CD14-positive monocyte (primary cell): ENCODE data around the gene INSYN2B. TPM values are rescaled to one million over a fixed set of nuclear protein-coding genes. Genes with fewer than 3 reads are reported as not detected.

Source experiments
- DNase-seq, 3 donors: peaks; one replicate each; pipeline ENCODE4 v3.0.0-alpha.2; 2011 to 2022
- H2AFZ ChIP-seq: 2 replicates; pipeline ENCODE4 v1.6.0; 2012; ENCODE audit warnings: mild to moderate bottlenecking, low read depth, low read length, inconsistent platforms; ENCODE audit not compliant: insufficient read depth, poor library complexity, severe bottlenecking
- H3K27ac ChIP-seq, 2 donors: 1 replicate in 1 of 2; 2 replicates in 1 of 2; pipeline ENCODE4 v1.5.1; 2012 to 2013; ENCODE audit warnings: low read length in 2 of 2, control low read depth in 1 of 2, inconsistent platforms in 1 of 2, low read depth in 1 of 2, mild to moderate bottlenecking in 1 of 2
- H3K27me3 ChIP-seq, 2 donors: one replicate each; pipeline versions ENCODE4 v1.6.0 to v1.6.1; 2011 to 2013; ENCODE audit warnings: low read length in 2 of 2; ENCODE audit not compliant: control insufficient read depth in 2 of 2, insufficient read depth in 2 of 2
- H3K36me3 ChIP-seq, 2 donors: replicated peaks in 1 of 2; 1 replicate in 1 of 2; 2 replicates in 1 of 2; pipeline versions ENCODE4 v1.5.1 to v1.6.1; 2012 to 2013; ENCODE audit warnings: low read length in 2 of 2, control low read depth in 1 of 2, inconsistent platforms in 1 of 2, mild to moderate bottlenecking in 1 of 2; ENCODE audit not compliant: insufficient read depth in 2 of 2, control insufficient read depth in 1 of 2
- H3K4me1 ChIP-seq, 2 donors: 1 replicate in 1 of 2; 2 replicates in 1 of 2; pipeline versions ENCODE4 v1.5.1 to v1.6.1; 2012 to 2013; ENCODE audit warnings: low read length in 2 of 2, control low read depth in 1 of 2, inconsistent platforms in 1 of 2, mild to moderate bottlenecking in 1 of 2, moderate library complexity in 1 of 2; ENCODE audit not compliant: insufficient read depth in 2 of 2, control insufficient read depth in 1 of 2
- H3K4me2 ChIP-seq: replicated peaks from 2 replicates; pipeline ENCODE3; 2012; ENCODE audit warnings: low read length, moderate library complexity, mild to moderate bottlenecking; ENCODE audit not compliant: poor library complexity, severe bottlenecking; ENCODE audit errors: extremely low read depth
- H3K4me3 ChIP-seq, 3 experiments: fragments of 200-600 bp in 1 of 3; sonication (generic) in 1 of 3; replicated peaks in 1 of 3; 1 replicate in 2 of 3; 2 replicates in 1 of 3; pipeline ENCODE4 v1.5.1; 2011 to 2013; ENCODE audit warnings: low read length in 3 of 3, mild to moderate bottlenecking in 3 of 3, control low read depth in 2 of 3, low read depth in 2 of 3, inconsistent platforms in 1 of 3, moderate library complexity in 1 of 3
- H3K79me2 ChIP-seq: 2 replicates; pipeline ENCODE4 v1.6.0; 2012; ENCODE audit warnings: mild to moderate bottlenecking, control low read depth, inconsistent platforms, low read length, moderate library complexity; ENCODE audit not compliant: insufficient read depth
- H3K9ac ChIP-seq: 2 replicates; pipeline ENCODE4 v1.6.0; 2017; ENCODE audit warnings: low read length, mild to moderate bottlenecking; ENCODE audit not compliant: insufficient read depth, poor library complexity, severe bottlenecking
- H3K9me3 ChIP-seq, 2 donors: replicated peaks in 1 of 2; 1 replicate in 1 of 2; 2 replicates in 1 of 2; pipeline versions ENCODE4 v1.5.1 to v1.6.1; 2012 to 2013; ENCODE audit warnings: low read length in 2 of 2, control low read depth in 1 of 2; ENCODE audit not compliant: control insufficient read depth in 1 of 2, insufficient read depth in 1 of 2
- H4K20me1 ChIP-seq: 2 replicates; pipeline ENCODE4 v1.6.0; 2012; ENCODE audit warnings: mild to moderate bottlenecking, low read length, control low read depth, moderate library complexity; ENCODE audit not compliant: insufficient read depth
- H3K27ac Mint-ChIP-seq, 7 donors: one replicate each; pipeline ENCODE4 v1.8.0; 2020; ENCODE audit warnings: mild to moderate bottlenecking in 7 of 7, mixed read lengths in 7 of 7, moderate library complexity in 6 of 7, inconsistent platforms in 2 of 7
- H3K27me3 Mint-ChIP-seq, 3 donors: one replicate each; pipeline ENCODE4 v1.8.0; 2021 to 2022; ENCODE audit warnings: low read depth in 3 of 3, mild to moderate bottlenecking in 3 of 3, mixed read lengths in 3 of 3, moderate library complexity in 3 of 3, inconsistent platforms in 1 of 3
- H3K36me3 Mint-ChIP-seq, 2 donors: one replicate each; pipeline ENCODE4 v1.8.0; 2020; ENCODE audit warnings: mixed read lengths in 2 of 2, inconsistent platforms in 1 of 2, mild to moderate bottlenecking in 1 of 2
- H3K4me1 Mint-ChIP-seq: one replicate; pipeline ENCODE4 v1.8.0; 2020; ENCODE audit warnings: mild to moderate bottlenecking, mixed read lengths
- H3K4me3 Mint-ChIP-seq, 2 donors: one replicate each; pipeline ENCODE4 v1.8.0; 2020; ENCODE audit warnings: mild to moderate bottlenecking in 2 of 2, mixed read lengths in 2 of 2, moderate library complexity in 1 of 2
- H3K9me3 Mint-ChIP-seq, 7 donors: one replicate each; pipeline ENCODE4 v1.8.0; 2020 to 2022; ENCODE audit warnings: mixed read lengths in 7 of 7, mild to moderate bottlenecking in 6 of 7, moderate library complexity in 6 of 7, inconsistent platforms in 2 of 7
- CTCF ChIP-seq: fragments of 200-600 bp; IDR thresholded peaks from one replicate; pipeline ENCODE4 v1.8.0; 2022; ENCODE audit warnings: antibody characterized with exemption, mild to moderate bottlenecking
- WGBS: methylation state at CpG from one replicate; pipeline ENCODE4 v1.1.5; 2013; ENCODE audit warnings: missing lambda C conversion rate; ENCODE audit not compliant: insufficient coverage; 5-methylcytosine and 5-hydroxymethylcytosine counted together
- intact Hi-C, 2 donors: fragments of 100-400 bp; cut with micrococcal nuclease; formaldehyde crosslinking; loops; one replicate each; pipeline versions ENCODE4 v1.15.0 to v1.15.1; 2023
- polyA plus RNA-seq, 3 donors: library from polyadenylated mRNA; depleted of rRNA in 1 of 3; unstranded in 2 of 3; stranded (reverse) in 1 of 3; fragments of 300-500 nt in 2 of 3; fragments of >200 nt in 1 of 3; fragmentation: Illumina TruSeq in 2 of 3; gene quantifications; 1 replicate in 2 of 3; 2 replicates in 1 of 3; pipeline ENCODE4 v1.2.3, GENCODE V29; 2012 to 2021

The INSYN2B gene
- polyA plus RNA-seq, 3 donors: 0.17 TPM; not detected in 2

DNA sequence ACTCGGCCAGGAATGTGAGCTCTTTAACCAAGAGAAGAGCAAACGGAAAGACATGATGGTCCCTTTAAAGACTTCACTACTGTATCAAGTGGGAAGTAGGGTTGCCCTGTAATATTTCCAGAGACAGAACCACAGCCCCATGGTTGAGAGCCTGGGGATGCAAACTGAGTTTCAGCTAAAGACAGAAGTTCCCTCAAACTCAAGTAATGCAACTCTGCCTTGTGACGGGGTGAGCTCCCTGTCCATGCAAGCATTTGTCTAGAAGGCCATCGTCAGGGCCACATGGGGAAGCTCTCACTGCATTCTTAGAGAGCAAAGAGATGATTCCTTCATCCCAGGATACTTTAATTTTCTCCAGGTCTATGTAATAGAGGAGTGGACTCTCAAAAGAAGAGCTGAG is 82.8 kb downstream of the INSYN2B start:
- H2AFZ ChIP-seq: no peak overlapping the region
- H3K9me3 ChIP-seq: no peaks in the 10 kb centered on the region
- Mint-ChIP-seq H3K27ac (peak overlapping the region in 3 of 7 donors; percentile 11 to 82 (median 70)), H3K9me3 (no peaks in the 10 kb centered on the region), H3K4me1 (peaks cover 34% of the 10 kb centered on the region), H3K27me3 (no peaks in the 10 kb centered on the region), H3K36me3 (peaks cover 60 to 77% of the 10 kb centered on the region in 2 donors), H3K4me3 (no peak overlapping the region)
- intact Hi-C loops: no loop called here
- peaks cover 29 to 83% of the 10 kb centered on the region in 2 donors for H3K36me3 ChIP-seq
- no peak overlapping the region for H3K4me3 ChIP-seq
- peak overlapping the region in 1 of 2 donors; percentile 45 for H3K27ac ChIP-seq
- DNase-seq: no peak
- no peak overlapping the region for H3K9ac ChIP-seq
- 80% methylated on average over 1 of the region's 4 CpGs for WGBS
- peaks cover 20% of the 10 kb centered on the region for H3K79me2 ChIP-seq
- H3K4me2 ChIP-seq: no peak overlapping the region
- peaks cover 100% of the 10 kb centered on the region for H4K20me1 ChIP-seq
- peaks cover 0 to 4% of the 10 kb centered on the region in 2 donors for H3K4me1 ChIP-seq
- no peaks in the 10 kb centered on the region for H3K27me3 ChIP-seq
- TF ChIP-seq CTCF: no peak

GRCh38 chr5:169895926-169896325 is 84.4 kb downstream of the INSYN2B start:
- peaks cover 18% of the 10 kb centered on the region for H3K79me2 ChIP-seq
- no peak overlapping the region for H2AFZ ChIP-seq
- peaks cover 100% of the 10 kb centered on the region for H4K20me1 ChIP-seq
- H3K4me3 ChIP-seq: no peak overlapping the region
- H3K9ac ChIP-seq: no peak overlapping the region
- no peak for TF ChIP-seq CTCF
- DNase-seq: no peak
- Mint-ChIP-seq H3K4me3 (no peak overlapping the region), H3K9me3 (no peaks in the 10 kb centered on the region), H3K27me3 (no peaks in the 10 kb centered on the region), H3K36me3 (peaks cover 61 to 77% of the 10 kb centered on the region in 2 donors), H3K27ac (peak overlapping the region in 4 of 7 donors; percentile 3 to 79 (median 34)), H3K4me1 (peaks cover 35% of the 10 kb centered on the region)
- whole genome bisulfite sequencing: 87% methylated on average over 4 of the region's 7 CpGs
- H3K4me2 ChIP-seq: no peak overlapping the region
- no peaks in the 10 kb centered on the region for H3K27me3 ChIP-seq
- H3K9me3 ChIP-seq: no peaks in the 10 kb centered on the region
- peak overlapping the region in 1 of 2 donors; percentile 20 for H3K27ac ChIP-seq
- intact Hi-C loops: no loop called here
- peaks cover 3 to 10% of the 10 kb centered on the region in 2 donors for H3K4me1 ChIP-seq
- peaks cover 29 to 75% of the 10 kb centered on the region in 2 donors for H3K36me3 ChIP-seq
